ENCODE measurements around the gene LRRC23. TPM values are rescaled to one million over a fixed set of nuclear protein-coding genes. Genes with fewer than 3 reads are reported as not detected.

Gene LRRC23
- total and polyA plus RNA-seq, 2 of the 13 experiments (the other 11 are each of a cell fraction or from before 2014, with no cell fraction given), result 6.0 to 7.8 TPM

- peak; percentile 77 for TF ChIP-seq PATZ1 (CRISPR knock-in tag; IDR thresholded peaks at IDR 0.05)
- TF ChIP-seq ZBED4 (CRISPR knock-in tag; IDR thresholded peaks at IDR 0.05; ENCODE audit: borderline replicate concordance), result peak; percentile 44; the same call in 1 of the 2 replicates
- TF ChIP-seq ZNF292 (CRISPR knock-in tag; IDR thresholded peaks at IDR 0.05; ENCODE audit: borderline replicate concordance, low read depth), result no peak
- peak; percentile 24; the same call in 1 of the 2 replicates for TF ChIP-seq MTF2 (CRISPR knock-in tag; IDR thresholded peaks at IDR 0.05; ENCODE audit: borderline replicate concordance)
- peak; percentile 83; the same call in 1 of the 2 replicates for TF ChIP-seq ZFP90 (CRISPR knock-in tag; IDR thresholded peaks at IDR 0.05; ENCODE audit: borderline replicate concordance)
- no peak for TF ChIP-seq SYNCRIP (IDR thresholded peaks at IDR 0.05; ENCODE audit: insufficient read depth, low read depth, low read length)
- TF ChIP-seq MAZ (IDR thresholded peaks at IDR 0.05; ENCODE audit: borderline replicate concordance, low read depth, low read length), result peak; percentile 72
- TF ChIP-seq MAZ (CRISPR knock-in tag; IDR thresholded peaks at IDR 0.05; ENCODE audit: low read depth), result peak; percentile 98
- TF ChIP-seq HNRNPUL1 (IDR thresholded peaks at IDR 0.05; ENCODE audit: low read depth, low read length), result no peak
- no peak for TF ChIP-seq CHD2 (IDR thresholded peaks at IDR 0.05; ENCODE audit: low read depth, low read length)
- TF ChIP-seq HOXA5 (CRISPR knock-in tag; IDR thresholded peaks at IDR 0.05), result 0 out of 2 replicates have a peak, but pooled peaks have one; percentile 37
- no peak for TF ChIP-seq STAT5B (CRISPR knock-in tag; IDR thresholded peaks at IDR 0.05)
- TF ChIP-seq SCMH1 (CRISPR knock-in tag; IDR thresholded peaks at IDR 0.05; ENCODE audit: borderline replicate concordance), result no peak
- TF ChIP-seq ZNF709 (CRISPR knock-in tag; IDR thresholded peaks at IDR 0.05), result peak; percentile 48; the same call in 1 of the 2 replicates
- no peak for TF ChIP-seq FOXK2 (IDR thresholded peaks at IDR 0.05)
- TF ChIP-seq POLR2AphosphoS2 (IDR thresholded peaks at IDR 0.05; ENCODE audit: low read depth, low read length), result no peak
- TF ChIP-seq ZNF691 (CRISPR knock-in tag; IDR thresholded peaks at IDR 0.05; ENCODE audit: borderline replicate concordance, low read depth), result peak; percentile 65; the same call in 1 of the 2 replicates
- TF ChIP-seq TOPORS (CRISPR knock-in tag; IDR thresholded peaks at IDR 0.05), result no peak
- TF ChIP-seq PREB (CRISPR knock-in tag; IDR thresholded peaks at IDR 0.05), result no peak
- no peak; the same call in 1 of the 2 replicates for TF ChIP-seq NCOR1 (IDR thresholded peaks at IDR 0.05; ENCODE audit: borderline replicate concordance, low read length)
Measured at GRCh38 chr12:6890789-6891645, 13.6 kb upstream of the LRRC23 start (continued).
